IMR-90 (cell line): ENCODE data around the gene ATP7A. TPM values are rescaled to one million over a fixed set of nuclear protein-coding genes. Genes with fewer than 3 reads are reported as not detected.

Source experiments
- ATAC-seq: fragments of 200-7000 bp; cut with Tn5 transposase; 2 replicates; pipeline ENCODE4 v1.9.1; 2020; ENCODE audit warnings: low read depth, mild to moderate bottlenecking, moderate library complexity
- BruUV-seq: library from RNA; stranded (reverse); fragments of 400-500 nt; replicated peaks from 2 replicates; lab custom pipeline; 2021; lab: Mats Ljungman, UMichigan
- CTCF ChIA-PET: fragments of 300-600 bp; formaldehyde crosslinking; extraction: SDS; loops from one replicate; lab custom pipeline; 2021; ENCODE audit warnings: antibody characterized with exemption; lab: Yijun Ruan, JAX
- POLR2A ChIA-PET: fragments of 300-600 bp; sonication (Branson Sonifier 250); formaldehyde crosslinking; loops from one replicate; lab custom pipeline; 2022; ENCODE audit warnings: antibody characterized with exemption; ENCODE audit not compliant: unreplicated experiment; lab: Charles Lee
- DNase-seq: peaks from one replicate; pipeline ENCODE4 v3.0.0; 2013
- H2AFZ ChIP-seq: replicated peaks from 2 replicates; pipeline ENCODE3; 2013; ENCODE audit warnings: low read length, mild to moderate bottlenecking; ENCODE audit not compliant: poor library complexity
- H2AK5ac ChIP-seq: 2 replicates; pipeline ENCODE4 v1.6.1; 2013; ENCODE audit warnings: low read depth, low read length, inconsistent platforms
- H2AK9ac ChIP-seq: replicated peaks from 2 replicates; pipeline ENCODE3; 2013; ENCODE audit warnings: mild to moderate bottlenecking, low read depth, low read length, moderate library complexity; ENCODE audit not compliant: poor library complexity
- H2BK120ac ChIP-seq: 2 replicates; pipeline ENCODE4 v1.6.1; 2013; ENCODE audit warnings: low read depth, low read length, inconsistent platforms
- H2BK15ac ChIP-seq: 3 replicates; pipeline ENCODE4 v1.6.1; 2013; ENCODE audit warnings: low read depth, low read length, inconsistent platforms
- H2BK20ac ChIP-seq: 2 replicates; pipeline ENCODE4 v1.6.1; 2013; ENCODE audit warnings: low read depth, mild to moderate bottlenecking, inconsistent platforms, low read length, moderate library complexity
- H2BK5ac ChIP-seq: 2 replicates; pipeline ENCODE4 v1.6.1; 2013; ENCODE audit warnings: mild to moderate bottlenecking, low read depth, low read length, inconsistent platforms; ENCODE audit not compliant: poor library complexity, severe bottlenecking
- H3K14ac ChIP-seq: replicated peaks from 2 replicates; pipeline ENCODE4 v1.6.1; 2013; ENCODE audit warnings: low read depth, low read length, inconsistent platforms
- H3K18ac ChIP-seq: 2 replicates; pipeline ENCODE4 v1.6.1; 2013; ENCODE audit warnings: low read depth, low read length, control low read depth
- H3K23ac ChIP-seq: 2 replicates; pipeline ENCODE4 v1.6.1; 2013; ENCODE audit warnings: low read depth, low read length, inconsistent platforms
- H3K27ac ChIP-seq: 2 replicates; pipeline ENCODE4 v1.5.1; 2013; ENCODE audit warnings: mild to moderate bottlenecking, control low read depth, low read length; ENCODE audit not compliant: insufficient read depth
- H3K27me3 ChIP-seq: 2 replicates; pipeline ENCODE4 v1.6.1; 2013; ENCODE audit warnings: low read length; ENCODE audit not compliant: control insufficient read depth, insufficient read depth
- H3K36me3 ChIP-seq: 2 replicates; pipeline ENCODE4 v1.6.1; 2013; ENCODE audit warnings: low read length, mixed read lengths; ENCODE audit not compliant: control insufficient read depth, insufficient read depth
- H3K4ac ChIP-seq: 2 replicates; pipeline ENCODE4 v1.6.1; 2013; ENCODE audit warnings: low read depth, low read length, inconsistent platforms
- H3K4me1 ChIP-seq: 2 replicates; pipeline ENCODE4 v1.6.1; 2013; ENCODE audit warnings: low read length, mixed read lengths; ENCODE audit not compliant: control insufficient read depth, insufficient read depth
- H3K4me2 ChIP-seq: 2 replicates; pipeline ENCODE4 v1.6.1; 2013; ENCODE audit warnings: low read depth, mild to moderate bottlenecking, control low read depth, low read length, moderate library complexity
- H3K4me3 ChIP-seq: 2 replicates; pipeline ENCODE4 v1.5.1; 2013; ENCODE audit warnings: low read depth, mild to moderate bottlenecking, control low read depth, low read length, moderate library complexity; ENCODE audit not compliant: insufficient read depth
- H3K56ac ChIP-seq: 2 replicates; pipeline ENCODE4 v1.6.1; 2013; ENCODE audit warnings: low read length, inconsistent platforms; ENCODE audit not compliant: insufficient read depth; ENCODE audit errors: extremely low read depth
- H3K79me1 ChIP-seq, 2 experiments: 2 replicates each; pipeline ENCODE4 v1.6.1; 2013; ENCODE audit warnings: low read length in 2 of 2, inconsistent platforms in 1 of 2, low read depth in 1 of 2
- H3K9ac ChIP-seq: 2 replicates; pipeline ENCODE4 v1.6.1; 2013; ENCODE audit warnings: low read depth, low read length, control low read depth
- H3K9me1 ChIP-seq: 2 replicates; pipeline ENCODE4 v1.6.1; 2013; ENCODE audit warnings: low read length, inconsistent platforms; ENCODE audit not compliant: insufficient read depth
- H3K9me3 ChIP-seq: 2 replicates; pipeline ENCODE4 v1.6.1; 2013; ENCODE audit warnings: low read length; ENCODE audit not compliant: control insufficient read depth, insufficient read depth
- H4K20me1 ChIP-seq: 2 replicates; pipeline ENCODE4 v1.6.1; 2013; ENCODE audit warnings: low read length, inconsistent platforms; ENCODE audit not compliant: insufficient read depth
- H4K5ac ChIP-seq: 2 replicates; pipeline ENCODE4 v1.6.1; 2013; ENCODE audit warnings: mild to moderate bottlenecking, low read depth, low read length, control low read depth
- H4K8ac ChIP-seq, 2 experiments: 2 replicates each; pipeline ENCODE4 v1.6.1; 2013; ENCODE audit warnings: low read depth in 2 of 2, low read length in 2 of 2, control low read depth in 1 of 2, inconsistent platforms in 1 of 2
- H4K91ac ChIP-seq: 2 replicates; pipeline ENCODE4 v1.6.1; 2013; ENCODE audit warnings: low read depth, low read length, inconsistent platforms; ENCODE audit not compliant: insufficient read depth
- BHLHE40 ChIP-seq: fragments of 150-350 bp; IDR thresholded peaks from 2 replicates; pipeline ENCODE4 v1.6.1; 2016; ENCODE audit warnings: mild to moderate bottlenecking, low read depth, low read length
- CEBPB ChIP-seq: IDR thresholded peaks from 2 replicates; pipeline ENCODE4 v1.6.1; 2012; ENCODE audit warnings: low read depth, low read length, improper control_type of control experiment
- CHD1 ChIP-seq: IDR thresholded peaks from 2 replicates; pipeline ENCODE4 v1.6.1; 2012; ENCODE audit warnings: low read depth, low read length, improper control_type of control experiment
- CTCF ChIP-seq: conservative IDR thresholded peaks from 2 replicates; pipeline ENCODE4 v1.5.1; 2012; ENCODE audit warnings: mild to moderate bottlenecking, low read depth, low read length, improper control_type of control experiment
- FOS ChIP-seq: fragments of 150-350 bp; IDR thresholded peaks from 2 replicates; pipeline ENCODE4 v1.6.1; 2016; ENCODE audit warnings: low read depth, low read length
- MAFK ChIP-seq: IDR thresholded peaks from 2 replicates; pipeline ENCODE4 v1.6.1; 2012; ENCODE audit warnings: low read depth, low read length, improper control_type of control experiment
- MAZ ChIP-seq: IDR thresholded peaks from 2 replicates; pipeline ENCODE4 v1.6.1; 2012; ENCODE audit warnings: low read depth, mild to moderate bottlenecking, low read length, improper control_type of control experiment, moderate library complexity, borderline replicate concordance
- MXI1 ChIP-seq: IDR thresholded peaks from 2 replicates; pipeline ENCODE4 v1.6.1; 2012; ENCODE audit warnings: low read depth, mild to moderate bottlenecking, low read length, moderate library complexity, borderline replicate concordance
- NFE2L2 ChIP-seq: fragments of 150-350 bp; IDR thresholded peaks from 2 replicates; pipeline ENCODE4 v1.6.1; 2016; ENCODE audit warnings: low read depth, mild to moderate bottlenecking, low read length
- POLR2A ChIP-seq: IDR thresholded peaks from 2 replicates; pipeline ENCODE4 v1.6.1; 2012; ENCODE audit warnings: mild to moderate bottlenecking, low read depth, low read length
- RAD21 ChIP-seq: IDR thresholded peaks from 2 replicates; pipeline ENCODE4 v1.6.1; 2012; ENCODE audit warnings: low read length, improper control_type of control experiment
- RCOR1 ChIP-seq: IDR thresholded peaks from 2 replicates; pipeline ENCODE4 v1.6.1; 2012; ENCODE audit warnings: mild to moderate bottlenecking, low read length, improper control_type of control experiment; ENCODE audit not compliant: insufficient replicate concordance
- RFX5 ChIP-seq: IDR thresholded peaks from 2 replicates; pipeline ENCODE4 v1.8.0; 2012; ENCODE audit warnings: low read depth, mild to moderate bottlenecking, low read length, moderate library complexity
- WGBS, 2 experiments: methylation state at CpG; one replicate each; pipeline versions ENCODE4 v1.1.5 to v1.1.7; 2013; ENCODE audit warnings: missing lambda C conversion rate in 2 of 2; ENCODE audit not compliant: insufficient read length in 1 of 2; ENCODE audit errors: extremely low coverage in 2 of 2; 5-methylcytosine and 5-hydroxymethylcytosine counted together
- dilution Hi-C: fragments of 300-500 bp; cut with HindIII; formaldehyde crosslinking; loops from one replicate; pipeline ENCODE4 v1.14.3; 2018; ENCODE audit warnings: low sequenced_read_pairs; ENCODE audit not compliant: unreplicated experiment
- in situ Hi-C: fragments of 300-500 bp; cut with MboI; formaldehyde crosslinking; loops from 3 replicates; pipeline ENCODE4 v1.14.3; 2019; ENCODE audit warnings: low sequenced_read_pairs, inconsistent platforms, mixed read lengths
- intact Hi-C: fragments of 100-400 bp; cut with micrococcal nuclease; formaldehyde crosslinking; loops from 2 replicates; pipeline ENCODE4 v1.10.0; 2022
- polyA plus RNA-seq, 3 experiments: library from polyadenylated mRNA; depleted of rRNA; stranded (reverse); fragments of >200 nt; gene quantifications; 2 replicates each; pipeline ENCODE4 v1.2.3, GENCODE V29; 2012; ENCODE audit warnings: low replicate concordance in 1 of 3
- total RNA-seq: library from RNA; depleted of rRNA; stranded (reverse); fragments of >200 nt; gene quantifications from 2 replicates; pipeline ENCODE4 v1.2.3, GENCODE V29; 2012
- TF ChIP-seq, protein P1 (sequence below): fragments of 150-350 bp; IDR thresholded peaks from 2 replicates; pipeline ENCODE4 v1.6.1; 2016; ENCODE audit warnings: low read depth, mild to moderate bottlenecking, low read length, moderate library complexity, borderline replicate concordance
- TF ChIP-seq, protein P2 (sequence below): fragments of 150-350 bp; IDR thresholded peaks from 2 replicates; pipeline ENCODE4 v1.6.1; 2017; ENCODE audit warnings: mild to moderate bottlenecking, antibody characterized with exemption, low read length, low read depth

Gene ATP7A
- total and polyA plus RNA-seq, 2 of the 4 experiments (the other 2 are of a cell fraction): 4.2 to 22.4 TPM

DNA sequence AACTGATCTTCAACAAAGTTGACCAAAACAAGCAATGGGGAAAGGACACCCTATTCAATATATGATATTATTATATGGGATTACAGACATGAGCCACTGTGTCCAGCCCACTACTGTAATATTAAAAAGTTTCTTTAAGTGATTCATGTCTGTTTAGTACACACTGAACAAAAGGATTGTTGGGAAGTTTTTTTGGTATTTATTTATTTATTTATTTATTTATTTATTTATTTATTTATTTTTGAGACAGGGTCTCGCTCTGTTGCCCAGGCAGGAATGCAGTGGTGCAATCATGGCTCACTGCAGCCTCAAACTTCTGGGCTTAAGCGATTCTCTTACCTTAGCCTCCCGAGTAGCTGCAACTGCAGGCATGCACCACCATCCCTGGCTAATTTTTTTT, 117.3 kb downstream of the ATP7A start:
- no TSS peak for BruUV-seq
- Histone ChIP-seq H4K20me1 (no peaks in the 10 kb centered on the region), H3K4me2 (no peak overlapping the region), H3K36me3 (no peaks in the 10 kb centered on the region; the same call in 1 of the 2 replicates), H2AK5ac (no peak overlapping the region), H2BK15ac (no peak overlapping the region), H3K9me1 (no peaks in the 10 kb centered on the region), H3K79me1 (no peaks in the 10 kb centered on the region), H2AK9ac (no peak overlapping the region), H4K91ac (no peak overlapping the region), H3K23ac (no peak overlapping the region), H3K4me1 (no peaks in the 10 kb centered on the region), H3K4ac (no peak overlapping the region), H4K8ac (no peak overlapping the region), H3K18ac (no peak overlapping the region), H3K27me3 (no peaks in the 10 kb centered on the region), H3K14ac (no peak overlapping the region), H4K5ac (no peak overlapping the region), H3K9ac (no peak overlapping the region), H2BK20ac (no peak overlapping the region), H3K4me3 (no peak overlapping the region), H3K9me3 (no peaks in the 10 kb centered on the region), H3K56ac (no peak overlapping the region), H2AFZ (no peak overlapping the region), H3K27ac (no peak overlapping the region), H2BK5ac (no peak overlapping the region), H2BK120ac (no peak overlapping the region)
- CTCF ChIA-PET: no interaction called here
- POLR2A ChIA-PET: no interaction called here
- in situ Hi-C loops: no loop called here
- intact Hi-C loops: no loop called here
- dilution Hi-C loops: no loop called here
- no peak for TF ChIP-seq FOS
- TF ChIP-seq RFX5: no peak
- no peak for TF ChIP-seq RCOR1
- TF ChIP-seq, protein P1, sequence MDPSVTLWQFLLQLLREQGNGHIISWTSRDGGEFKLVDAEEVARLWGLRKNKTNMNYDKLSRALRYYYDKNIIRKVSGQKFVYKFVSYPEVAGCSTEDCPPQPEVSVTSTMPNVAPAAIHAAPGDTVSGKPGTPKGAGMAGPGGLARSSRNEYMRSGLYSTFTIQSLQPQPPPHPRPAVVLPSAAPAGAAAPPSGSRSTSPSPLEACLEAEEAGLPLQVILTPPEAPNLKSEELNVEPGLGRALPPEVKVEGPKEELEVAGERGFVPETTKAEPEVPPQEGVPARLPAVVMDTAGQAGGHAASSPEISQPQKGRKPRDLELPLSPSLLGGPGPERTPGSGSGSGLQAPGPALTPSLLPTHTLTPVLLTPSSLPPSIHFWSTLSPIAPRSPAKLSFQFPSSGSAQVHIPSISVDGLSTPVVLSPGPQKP: no peak
- no peak for TF ChIP-seq CTCF
- no peak for TF ChIP-seq MAZ
- no peak for TF ChIP-seq CEBPB
- TF ChIP-seq RAD21: no peak
- TF ChIP-seq MAFK: no peak
- TF ChIP-seq CHD1: no peak
- TF ChIP-seq NFE2L2: no peak
- no peak for TF ChIP-seq POLR2A
- TF ChIP-seq, protein P2, sequence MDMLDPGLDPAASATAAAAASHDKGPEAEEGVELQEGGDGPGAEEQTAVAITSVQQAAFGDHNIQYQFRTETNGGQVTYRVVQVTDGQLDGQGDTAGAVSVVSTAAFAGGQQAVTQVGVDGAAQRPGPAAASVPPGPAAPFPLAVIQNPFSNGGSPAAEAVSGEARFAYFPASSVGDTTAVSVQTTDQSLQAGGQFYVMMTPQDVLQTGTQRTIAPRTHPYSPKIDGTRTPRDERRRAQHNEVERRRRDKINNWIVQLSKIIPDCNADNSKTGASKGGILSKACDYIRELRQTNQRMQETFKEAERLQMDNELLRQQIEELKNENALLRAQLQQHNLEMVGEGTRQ: no peak
- no peak for TF ChIP-seq BHLHE40
- no peak for TF ChIP-seq MXI1
- 75% methylated on average over 2 of the region's 3 CpGs; no CpG with 5 or more reads in 1 of the 2 experiments for WGBS, 2 experiments
- ATAC-seq (no peak), DNase-seq (no peak)
